Type B pancreatic cell (in vitro differentiated cells): ENCODE measurements around the gene FBXO31. TPM values are rescaled to one million over a fixed set of nuclear protein-coding genes. Genes with fewer than 3 reads are reported as not detected.
"Not testable (repeated sequence)": the region's sequence is repeated elsewhere in the genome, so short reads cannot be mapped to it uniquely, and the experiment has no call there.

Experiments used
- DNase-seq: peaks from one replicate; pipeline ENCODE4 v3.0.0; 2021; ENCODE audit warnings: mixed read lengths; ENCODE audit not compliant: unreplicated experiment; ENCODE audit errors: extremely low spot score
- H3K27ac Mint-ChIP-seq: 2 replicates; pipeline ENCODE4 v1.8.0; 2021; ENCODE audit warnings: mild to moderate bottlenecking, mixed read lengths
- H3K27me3 Mint-ChIP-seq: 2 replicates; pipeline ENCODE4 v1.8.0; 2021; ENCODE audit warnings: mixed read lengths
- H3K36me3 Mint-ChIP-seq: 2 replicates; pipeline ENCODE4 v1.8.0; 2021; ENCODE audit warnings: mixed read lengths
- H3K4me1 Mint-ChIP-seq: one replicate; pipeline ENCODE4 v1.8.0; 2021; ENCODE audit warnings: mixed read lengths; ENCODE audit not compliant: unreplicated experiment
- H3K4me3 Mint-ChIP-seq: 2 replicates; pipeline ENCODE4 v1.8.0; 2021; ENCODE audit warnings: mild to moderate bottlenecking, mixed read lengths
- H3K9me3 Mint-ChIP-seq: 2 replicates; pipeline ENCODE4 v1.8.0; 2021; ENCODE audit warnings: mixed read lengths
- total RNA-seq: library from RNA; stranded (reverse); gene quantifications from 2 replicates; pipeline ENCODE4 v1.2.1, GENCODE V29; 2021; ENCODE audit warnings: low replicate concordance
- TF ChIP-seq, protein P1 (sequence below): fragments of 200-600 bp; sonication (generic); conservative IDR thresholded peaks from 2 replicates; pipeline ENCODE4 v1.5.0; 2021; ENCODE audit warnings: antibody characterized with exemption, mild to moderate bottlenecking

Gene FBXO31
- total RNA-seq, 1 donor from 2014 or later = 35.1 TPM

DNA sequence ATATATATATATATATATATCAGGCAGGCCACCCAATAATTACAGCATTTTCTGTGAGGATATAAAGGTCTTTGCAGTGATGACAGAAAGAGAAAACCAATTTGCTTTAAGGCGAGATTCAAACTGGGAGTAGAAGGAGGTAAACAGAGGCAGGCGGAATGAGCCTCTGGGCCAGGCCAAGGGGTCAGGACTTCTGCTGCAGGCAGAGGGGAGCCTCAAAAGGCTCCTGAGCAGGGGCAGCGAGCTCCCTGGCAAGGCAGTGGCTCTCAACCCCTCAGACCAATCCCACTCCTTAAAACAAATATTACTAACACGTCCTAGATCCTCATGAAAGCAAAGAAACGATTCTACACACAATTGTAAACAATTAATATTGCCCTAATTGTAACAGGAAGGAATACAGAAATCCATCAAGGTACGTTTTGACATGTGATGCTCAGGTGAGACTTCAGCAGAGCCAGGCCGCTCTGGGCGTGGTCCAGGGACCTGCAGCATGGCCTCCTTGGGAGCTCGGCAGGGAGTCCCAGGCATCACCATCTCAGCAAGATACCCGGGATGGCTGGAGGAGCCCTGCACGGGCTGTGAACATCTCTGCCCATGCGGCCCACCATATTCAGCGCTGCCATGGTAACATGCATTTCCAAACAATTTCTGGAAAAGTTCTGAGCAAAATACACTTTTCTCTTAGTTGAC is 18.4 kb downstream of the FBXO31 start:
- DNase-seq = no peak
- TF ChIP-seq, protein P1, sequence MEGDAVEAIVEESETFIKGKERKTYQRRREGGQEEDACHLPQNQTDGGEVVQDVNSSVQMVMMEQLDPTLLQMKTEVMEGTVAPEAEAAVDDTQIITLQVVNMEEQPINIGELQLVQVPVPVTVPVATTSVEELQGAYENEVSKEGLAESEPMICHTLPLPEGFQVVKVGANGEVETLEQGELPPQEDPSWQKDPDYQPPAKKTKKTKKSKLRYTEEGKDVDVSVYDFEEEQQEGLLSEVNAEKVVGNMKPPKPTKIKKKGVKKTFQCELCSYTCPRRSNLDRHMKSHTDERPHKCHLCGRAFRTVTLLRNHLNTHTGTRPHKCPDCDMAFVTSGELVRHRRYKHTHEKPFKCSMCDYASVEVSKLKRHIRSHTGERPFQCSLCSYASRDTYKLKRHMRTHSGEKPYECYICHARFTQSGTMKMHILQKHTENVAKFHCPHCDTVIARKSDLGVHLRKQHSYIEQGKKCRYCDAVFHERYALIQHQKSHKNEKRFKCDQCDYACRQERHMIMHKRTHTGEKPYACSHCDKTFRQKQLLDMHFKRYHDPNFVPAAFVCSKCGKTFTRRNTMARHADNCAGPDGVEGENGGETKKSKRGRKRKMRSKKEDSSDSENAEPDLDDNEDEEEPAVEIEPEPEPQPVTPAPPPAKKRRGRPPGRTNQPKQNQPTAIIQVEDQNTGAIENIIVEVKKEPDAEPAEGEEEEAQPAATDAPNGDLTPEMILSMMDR = no peak
- Mint-ChIP-seq H3K27me3 (no peaks in the 10 kb centered on the region), H3K4me3 (no peak overlapping the region), H3K27ac (no peak overlapping the region), H3K4me1 (peaks cover 28% of the 10 kb centered on the region), H3K36me3 (peaks cover 7% of the 10 kb centered on the region), H3K9me3 (no peaks in the 10 kb centered on the region)

DNA sequence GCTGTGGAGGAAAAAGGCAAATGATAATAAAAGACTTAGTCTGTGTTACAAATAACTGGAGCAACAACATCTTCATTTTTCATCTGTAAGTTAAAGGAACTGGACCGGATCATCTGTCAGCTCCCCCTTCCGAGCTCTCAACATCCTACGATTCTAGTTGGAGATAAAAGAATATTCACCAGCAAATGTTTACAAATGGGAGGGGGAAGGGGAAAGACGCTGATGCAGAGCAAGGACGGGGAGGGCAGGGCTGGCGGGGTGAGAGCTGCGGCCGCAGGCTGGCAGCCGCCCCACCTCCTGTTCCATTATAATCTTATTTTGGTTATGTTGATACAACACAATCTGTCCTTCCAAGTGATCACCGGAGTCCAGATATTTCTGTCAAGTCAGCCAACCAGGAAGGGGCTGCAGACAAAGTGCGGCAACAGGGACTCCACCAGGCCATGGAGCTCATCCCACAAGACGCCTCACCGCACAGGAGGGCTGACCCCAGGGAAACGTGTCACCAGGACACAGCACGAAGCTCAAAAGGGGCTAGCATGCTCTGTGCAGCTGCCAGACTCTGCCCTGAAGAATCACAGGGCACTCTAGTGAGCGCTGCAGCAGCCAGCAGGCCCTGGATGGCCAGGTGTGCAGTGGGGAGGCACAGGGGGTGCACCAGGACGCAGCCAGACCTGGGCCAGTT is 19.7 kb downstream of the FBXO31 start:
- Mint-ChIP-seq H3K9me3 (no peaks in the 10 kb centered on the region), H3K27me3 (no peaks in the 10 kb centered on the region), H3K27ac (peak overlapping the region; percentile 70), H3K36me3 (peaks cover 13% of the 10 kb centered on the region), H3K4me3 (peak overlapping the region; percentile 3), H3K4me1 (peaks cover 23% of the 10 kb centered on the region)
- TF ChIP-seq, protein P1 = no peak
- DNase-seq = no peak

DNA sequence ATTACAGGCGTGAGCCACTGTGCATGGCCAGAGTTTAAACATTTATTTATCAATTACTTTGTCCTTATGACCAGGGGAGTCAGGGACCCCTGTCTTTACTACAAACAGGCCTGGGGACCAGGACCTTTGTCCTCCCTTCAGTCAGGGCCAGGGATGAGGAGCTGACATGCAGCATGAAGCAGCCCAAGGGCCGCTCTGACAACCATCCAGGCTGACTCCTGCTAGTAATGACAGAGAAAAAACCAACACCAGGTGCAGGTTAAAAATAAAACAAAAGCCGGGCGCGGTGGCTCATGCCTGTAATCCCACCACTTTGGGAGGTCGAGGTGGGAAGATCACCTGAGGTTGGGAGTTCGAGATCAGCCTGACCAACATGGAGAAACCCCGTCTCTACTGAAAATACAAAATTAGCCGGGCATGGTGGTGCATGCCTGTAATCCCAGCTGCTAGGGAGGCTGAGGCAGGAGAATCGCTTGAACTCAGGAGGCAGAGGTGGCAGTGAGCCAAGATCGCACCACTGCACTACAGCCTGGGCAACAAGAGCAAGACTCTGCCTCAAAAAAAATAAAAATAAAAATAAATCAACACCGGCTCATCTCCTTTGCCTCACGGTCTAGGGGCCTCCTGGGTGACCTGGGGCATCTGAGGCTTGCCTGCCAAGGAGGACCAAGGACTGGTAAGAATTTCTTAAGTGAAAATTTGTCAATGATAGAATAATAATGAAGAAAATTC is 20.6 kb downstream of the FBXO31 start:
- not testable (repeated sequence) for H3K9me3 Mint-ChIP-seq, H3K4me3 Mint-ChIP-seq, H3K27me3 Mint-ChIP-seq, DNase-seq
- Mint-ChIP-seq H3K4me1 (peaks cover 17% of the 10 kb centered on the region), H3K36me3 (peaks cover 15% of the 10 kb centered on the region), H3K27ac (peak overlapping the region; percentile 30)

DNA sequence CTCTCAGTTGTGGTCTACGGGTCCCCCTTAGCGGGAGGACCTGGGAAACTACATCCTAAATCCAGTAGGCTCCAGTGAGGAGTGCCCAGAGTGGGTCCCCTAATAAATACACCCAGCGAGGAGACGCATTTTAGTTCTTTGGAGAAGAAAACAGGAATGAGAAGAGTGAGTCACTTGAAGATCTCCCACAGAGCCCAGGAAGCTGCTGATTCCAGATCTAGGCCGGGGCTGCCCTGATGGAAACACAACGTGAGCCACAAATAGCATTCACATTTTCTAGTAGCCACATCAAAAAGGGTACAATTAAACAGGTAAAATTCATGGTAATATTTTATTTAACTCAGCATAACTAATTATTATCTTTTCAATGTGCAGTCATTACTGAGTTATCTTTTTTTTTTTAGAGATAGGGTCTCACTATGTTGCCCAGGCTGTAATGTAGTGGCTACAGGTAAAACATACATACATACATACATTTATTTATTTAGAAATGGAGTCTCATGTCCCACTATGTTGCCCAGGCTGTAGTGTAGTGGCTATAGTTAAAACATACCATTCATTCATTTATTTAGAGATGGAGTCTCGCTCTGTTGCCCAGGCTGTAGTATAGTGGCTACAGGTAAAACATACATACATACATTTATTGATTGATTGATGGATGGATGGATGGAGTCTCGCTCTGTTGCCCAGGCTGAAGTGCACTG is 21.5 kb downstream of the FBXO31 start:
- TF ChIP-seq, protein P1 = no peak
- peaks cover 15% of the 10 kb centered on the region for H3K36me3 Mint-ChIP-seq
- no peak for DNase-seq
- H3K27ac Mint-ChIP-seq = no peak overlapping the region
- H3K4me1 Mint-ChIP-seq = peaks cover 11% of the 10 kb centered on the region
- no peaks in the 10 kb centered on the region for H3K9me3 Mint-ChIP-seq
- H3K27me3 Mint-ChIP-seq = no peaks in the 10 kb centered on the region
- no peak overlapping the region for H3K4me3 Mint-ChIP-seq

DNA sequence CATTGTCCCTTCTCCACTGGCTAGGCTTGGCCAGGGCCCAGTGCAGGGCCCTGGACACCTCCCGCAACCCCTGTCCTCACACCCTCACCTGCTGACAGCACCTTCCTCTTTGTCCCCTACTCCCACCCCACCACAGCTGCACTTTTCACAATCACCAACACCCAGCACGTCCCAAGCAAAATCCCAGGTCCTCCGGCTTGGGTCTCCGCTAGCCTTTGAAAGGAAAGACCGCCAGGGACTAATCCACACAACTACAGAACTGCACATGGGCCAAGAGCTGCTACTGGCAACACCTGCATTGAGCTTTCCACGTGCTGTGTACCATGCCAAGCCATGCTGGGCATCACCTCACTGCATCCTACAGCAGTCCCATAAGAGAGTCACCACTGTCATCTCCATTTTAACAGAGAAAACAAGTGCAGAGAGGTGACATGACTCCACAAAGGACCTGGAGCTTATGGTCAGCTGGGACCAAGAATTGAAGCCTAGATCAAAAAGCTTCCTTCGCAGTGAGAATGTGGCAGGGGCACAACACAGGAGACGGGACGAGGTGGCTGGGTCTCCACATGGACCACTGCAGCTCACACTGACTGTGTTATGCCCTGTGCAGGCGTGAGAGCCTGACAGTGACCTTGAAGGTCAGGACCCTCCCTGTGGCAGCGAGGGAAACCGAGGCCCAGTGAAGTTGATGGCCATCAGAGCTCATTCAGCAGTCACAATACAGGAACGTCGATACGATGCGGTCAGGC is 22.5 kb downstream of the FBXO31 start:
- no peaks in the 10 kb centered on the region for H3K27me3 Mint-ChIP-seq
- H3K4me3 Mint-ChIP-seq = no peak overlapping the region
- no peak overlapping the region for H3K27ac Mint-ChIP-seq
- peaks cover 20% of the 10 kb centered on the region for H3K36me3 Mint-ChIP-seq
- no peak for DNase-seq
- peaks cover 15% of the 10 kb centered on the region for H3K4me1 Mint-ChIP-seq
- no peaks in the 10 kb centered on the region for H3K9me3 Mint-ChIP-seq
- TF ChIP-seq, protein P1 = no peak
